ENCODE results near the gene NMNAT1.
A peak's percentile ranks its signal among the peaks of the same experiment; 100 is the strongest.

- peak; percentile 73 to 95 (median 90) for TF ChIP-seq CTCF (IDR thresholded peaks at IDR 0.05)
- peak in 1 of 2 donors; percentile 34 for TF ChIP-seq POLR2A (IDR thresholded peaks at IDR 0.05)
Measured at GRCh38 chr1:10032590-10033358, 89.5 kb downstream of the NMNAT1 start, which contains the start of gene UBE4B.

Data from heart left ventricle (tissue), 13 donors.